ENCODE results near the gene MCHR1. TPM values are rescaled to one million over a fixed set of nuclear protein-coding genes. Genes with fewer than 3 reads are reported as not detected.

Gene MCHR1
- total and polyA plus RNA-seq, 7 experiments from 2014 or later = not detected

Other genes with a start within 250 kb of the MCHR1 start
- gene MRTFA, start 42.8 kb upstream of the MCHR1 start, total RNA-seq = 100 to 1,000 TPM in 3 of 5 experiments, 10 to 100 TPM in 2; 64.0 to 114 (median 104) TPM
- 10 to 100 TPM; 17.6 to 35.4 TPM for gene MRTFA, start 42.8 kb upstream of the MCHR1 start, polyA plus RNA-seq
- gene SLC25A17, start 139.9 kb downstream of the MCHR1 start, total RNA-seq = 10 to 100 TPM in 3 of 5 experiments, 1 to 10 TPM in 2; 6.8 to 22.1 (median 13.1) TPM
- 10 to 100 TPM; 16.8 to 24.9 TPM for gene SLC25A17, start 139.9 kb downstream of the MCHR1 start, polyA plus RNA-seq
- 100 to 1,000 TPM; 126 to 247 (median 185) TPM for gene ST13, start 177.2 kb downstream of the MCHR1 start, total RNA-seq
- 100 to 1,000 TPM; 222 to 305 TPM for gene ST13, start 177.2 kb downstream of the MCHR1 start, polyA plus RNA-seq
- 10 to 100 TPM; 14.4 to 21.8 (median 19.0) TPM for gene XPNPEP3, start 177.7 kb downstream of the MCHR1 start, total RNA-seq
- gene XPNPEP3, start 177.7 kb downstream of the MCHR1 start, polyA plus RNA-seq = 10 to 100 TPM; 16.2 to 17.8 TPM
- not detected for gene DNAJB7, start 182.6 kb downstream of the MCHR1 start, total RNA-seq
- gene DNAJB7, start 182.6 kb downstream of the MCHR1 start, polyA plus RNA-seq = under 1 TPM; 0.10 to 0.15 TPM

Data from naive thymus-derived CD4-positive, alpha-beta T cell (primary cell).